Nephron progenitor cell (in vitro differentiated cells): ENCODE data around the gene GEMIN8.

Experiments used
- DNase-seq: peaks from one replicate; pipeline ENCODE4 v3.0.0; 2021
- H3K27ac Mint-ChIP-seq: 2 replicates; pipeline ENCODE4 v1.8.0; 2021; ENCODE audit warnings: mild to moderate bottlenecking, moderate library complexity, mixed read lengths
- H3K27me3 Mint-ChIP-seq: 2 replicates; pipeline ENCODE4 v1.8.0; 2021; ENCODE audit warnings: mild to moderate bottlenecking, low read depth, mixed read lengths; ENCODE audit not compliant: poor library complexity
- H3K36me3 Mint-ChIP-seq: 2 replicates; pipeline ENCODE4 v1.8.0; 2021; ENCODE audit warnings: low read depth, mixed read lengths
- H3K4me1 Mint-ChIP-seq: 2 replicates; pipeline ENCODE4 v1.8.0; 2021; ENCODE audit warnings: mixed read lengths
- H3K4me3 Mint-ChIP-seq: 2 replicates; pipeline ENCODE4 v1.8.0; 2021; ENCODE audit warnings: mild to moderate bottlenecking, moderate library complexity, mixed read lengths
- H3K9me3 Mint-ChIP-seq: 2 replicates; pipeline ENCODE4 v1.8.0; 2021; ENCODE audit warnings: mild to moderate bottlenecking, moderate library complexity, mixed read lengths
- TF ChIP-seq, protein P1 (sequence below): fragments of 200-600 bp; sonication (generic); IDR thresholded peaks from 2 replicates; pipeline ENCODE4 v1.5.0; 2021; ENCODE audit warnings: antibody characterized with exemption

The GEMIN8 gene

DNA sequence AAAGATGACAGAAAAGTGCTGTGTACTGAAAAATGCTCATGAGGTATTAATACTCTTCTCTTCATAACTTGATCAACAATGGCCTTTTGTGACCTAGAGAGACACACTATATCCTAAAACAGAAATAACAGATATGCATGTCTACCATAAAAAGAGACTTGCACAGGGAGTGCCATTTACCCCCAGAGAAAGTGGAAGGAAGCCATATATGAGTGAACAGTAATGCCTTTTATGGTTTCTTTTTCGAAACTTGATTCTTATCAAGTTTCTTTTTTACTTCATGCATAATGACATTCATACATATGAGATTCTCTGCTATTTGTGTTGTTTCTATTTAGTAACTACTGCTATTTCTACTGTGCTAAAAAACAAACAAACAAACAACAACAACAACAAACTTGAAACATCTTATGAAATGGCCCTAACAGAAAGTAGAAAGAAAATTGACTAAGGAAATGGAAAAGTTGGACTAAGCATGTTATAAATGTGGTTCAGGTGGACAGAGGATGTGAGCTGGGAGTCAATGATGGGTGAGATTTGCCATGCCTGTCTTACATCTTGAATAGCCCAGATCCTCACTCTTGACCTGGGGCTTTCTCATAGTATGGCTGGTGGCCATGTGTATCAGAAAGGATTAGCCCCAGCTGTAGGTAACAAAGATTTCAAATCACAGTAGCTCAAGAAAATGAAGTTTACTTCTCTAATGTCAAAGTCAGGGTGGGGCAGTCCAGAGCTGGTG, 43.8 kb downstream of the GEMIN8 start:
- TF ChIP-seq, protein P1, sequence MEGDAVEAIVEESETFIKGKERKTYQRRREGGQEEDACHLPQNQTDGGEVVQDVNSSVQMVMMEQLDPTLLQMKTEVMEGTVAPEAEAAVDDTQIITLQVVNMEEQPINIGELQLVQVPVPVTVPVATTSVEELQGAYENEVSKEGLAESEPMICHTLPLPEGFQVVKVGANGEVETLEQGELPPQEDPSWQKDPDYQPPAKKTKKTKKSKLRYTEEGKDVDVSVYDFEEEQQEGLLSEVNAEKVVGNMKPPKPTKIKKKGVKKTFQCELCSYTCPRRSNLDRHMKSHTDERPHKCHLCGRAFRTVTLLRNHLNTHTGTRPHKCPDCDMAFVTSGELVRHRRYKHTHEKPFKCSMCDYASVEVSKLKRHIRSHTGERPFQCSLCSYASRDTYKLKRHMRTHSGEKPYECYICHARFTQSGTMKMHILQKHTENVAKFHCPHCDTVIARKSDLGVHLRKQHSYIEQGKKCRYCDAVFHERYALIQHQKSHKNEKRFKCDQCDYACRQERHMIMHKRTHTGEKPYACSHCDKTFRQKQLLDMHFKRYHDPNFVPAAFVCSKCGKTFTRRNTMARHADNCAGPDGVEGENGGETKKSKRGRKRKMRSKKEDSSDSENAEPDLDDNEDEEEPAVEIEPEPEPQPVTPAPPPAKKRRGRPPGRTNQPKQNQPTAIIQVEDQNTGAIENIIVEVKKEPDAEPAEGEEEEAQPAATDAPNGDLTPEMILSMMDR = no peak
- H3K27me3 Mint-ChIP-seq = peaks cover 6% of the 10 kb centered on the region
- H3K4me3 Mint-ChIP-seq = no peak overlapping the region
- H3K36me3 Mint-ChIP-seq = no peaks in the 10 kb centered on the region
- no peak for DNase-seq
- peaks cover 45% of the 10 kb centered on the region for H3K9me3 Mint-ChIP-seq
- H3K27ac Mint-ChIP-seq = no peak overlapping the region
- no peaks in the 10 kb centered on the region for H3K4me1 Mint-ChIP-seq

DNA sequence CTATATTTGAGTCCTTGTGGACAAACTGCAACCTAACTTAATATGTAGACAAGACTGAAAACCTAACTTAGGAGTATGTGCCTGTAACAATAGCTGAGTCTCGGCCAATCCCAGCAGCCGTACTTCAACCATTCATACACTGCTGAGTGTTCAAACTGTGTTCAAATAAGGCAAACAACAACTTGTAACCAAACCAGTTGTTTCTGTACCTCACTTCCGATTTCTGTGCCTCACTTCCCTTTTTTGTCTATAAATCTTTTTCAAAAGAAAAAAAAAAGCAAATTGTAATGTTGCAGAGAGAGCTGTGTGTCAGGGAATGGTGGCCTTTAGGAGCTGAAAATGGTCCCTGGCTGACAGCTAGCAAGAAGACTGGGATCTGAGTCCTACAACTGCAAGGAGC, 46.0 kb downstream of the GEMIN8 start:
- peaks cover 49% of the 10 kb centered on the region for H3K9me3 Mint-ChIP-seq
- H3K4me3 Mint-ChIP-seq = no peak overlapping the region
- no peaks in the 10 kb centered on the region for H3K36me3 Mint-ChIP-seq
- H3K27me3 Mint-ChIP-seq = peaks cover 4% of the 10 kb centered on the region
- TF ChIP-seq, protein P1 = no peak
- H3K4me1 Mint-ChIP-seq = no peaks in the 10 kb centered on the region
- no peak for DNase-seq
- no peak overlapping the region for H3K27ac Mint-ChIP-seq

DNA sequence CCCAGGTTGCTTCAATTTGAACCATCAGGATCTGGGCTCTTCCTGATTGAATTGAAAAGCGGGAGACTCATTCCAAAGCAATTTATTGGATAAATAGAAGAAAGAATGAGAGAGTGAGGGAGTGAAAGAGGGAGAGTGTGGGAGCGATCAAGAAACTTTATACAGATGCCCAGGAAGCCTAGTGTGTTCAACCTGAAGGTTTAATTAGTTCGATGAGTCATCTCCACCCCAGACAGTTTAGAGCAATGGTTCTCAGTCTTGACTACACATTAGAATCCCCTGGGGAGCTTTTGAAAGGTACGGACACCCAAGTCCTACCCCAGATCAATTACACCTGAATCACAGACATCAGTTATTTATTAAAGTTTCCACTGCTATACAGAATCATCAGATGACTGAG, 61.5 kb downstream of the GEMIN8 start:
- no peak overlapping the region for H3K27ac Mint-ChIP-seq
- H3K4me3 Mint-ChIP-seq = no peak overlapping the region
- H3K36me3 Mint-ChIP-seq = no peaks in the 10 kb centered on the region
- H3K9me3 Mint-ChIP-seq = peaks cover 42% of the 10 kb centered on the region
- DNase-seq = no peak
- peaks cover 2% of the 10 kb centered on the region for H3K27me3 Mint-ChIP-seq
- TF ChIP-seq, protein P1 = no peak
- no peaks in the 10 kb centered on the region for H3K4me1 Mint-ChIP-seq

DNA sequence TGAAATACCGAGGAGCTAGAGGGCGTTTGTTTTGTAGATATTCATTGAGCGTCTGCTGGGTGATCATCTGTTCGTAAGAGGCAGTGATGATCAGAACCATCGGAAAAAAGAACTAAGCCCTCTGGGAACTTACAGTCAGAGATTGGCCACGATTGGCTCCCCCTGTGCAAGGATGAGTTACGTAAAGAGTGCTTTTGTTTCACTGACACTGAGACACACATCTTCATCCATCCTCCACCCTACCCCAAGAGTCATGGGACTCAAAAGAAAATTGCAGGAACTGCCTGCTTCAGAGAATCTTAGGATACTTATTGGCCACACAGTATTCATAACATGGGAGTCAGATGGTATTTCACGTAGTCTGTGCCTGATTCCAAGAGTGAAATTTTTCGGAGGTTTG, 62.1 kb downstream of the GEMIN8 start:
- peaks cover 2% of the 10 kb centered on the region for H3K27me3 Mint-ChIP-seq
- H3K27ac Mint-ChIP-seq = no peak overlapping the region
- peaks cover 40% of the 10 kb centered on the region for H3K9me3 Mint-ChIP-seq
- no peak for DNase-seq
- H3K4me1 Mint-ChIP-seq = no peaks in the 10 kb centered on the region
- no peaks in the 10 kb centered on the region for H3K36me3 Mint-ChIP-seq
- TF ChIP-seq, protein P1 = no peak
- H3K4me3 Mint-ChIP-seq = no peak overlapping the region

DNA sequence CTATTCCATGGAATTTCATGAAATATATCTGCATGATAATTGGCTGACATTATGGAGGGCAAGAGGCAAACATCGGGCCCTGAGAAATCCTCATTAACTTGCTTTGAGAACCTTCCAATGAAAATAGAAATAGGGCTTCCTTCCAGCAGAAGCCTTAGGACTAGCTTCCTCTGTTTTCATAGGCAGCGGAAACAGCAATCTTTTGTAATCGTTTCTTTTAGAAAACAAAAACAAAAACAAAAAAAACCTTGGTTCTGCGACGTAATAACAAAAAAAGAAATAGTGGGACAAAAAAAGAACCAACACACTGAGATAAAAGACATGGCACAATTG, 62.9 kb downstream of the GEMIN8 start:
- no peak overlapping the region for H3K4me3 Mint-ChIP-seq
- peaks cover 32% of the 10 kb centered on the region for H3K9me3 Mint-ChIP-seq
- H3K4me1 Mint-ChIP-seq = no peaks in the 10 kb centered on the region
- no peak for DNase-seq
- no peak overlapping the region for H3K27ac Mint-ChIP-seq
- TF ChIP-seq, protein P1 = no peak
- peaks cover 2% of the 10 kb centered on the region for H3K27me3 Mint-ChIP-seq
- no peaks in the 10 kb centered on the region for H3K36me3 Mint-ChIP-seq

DNA sequence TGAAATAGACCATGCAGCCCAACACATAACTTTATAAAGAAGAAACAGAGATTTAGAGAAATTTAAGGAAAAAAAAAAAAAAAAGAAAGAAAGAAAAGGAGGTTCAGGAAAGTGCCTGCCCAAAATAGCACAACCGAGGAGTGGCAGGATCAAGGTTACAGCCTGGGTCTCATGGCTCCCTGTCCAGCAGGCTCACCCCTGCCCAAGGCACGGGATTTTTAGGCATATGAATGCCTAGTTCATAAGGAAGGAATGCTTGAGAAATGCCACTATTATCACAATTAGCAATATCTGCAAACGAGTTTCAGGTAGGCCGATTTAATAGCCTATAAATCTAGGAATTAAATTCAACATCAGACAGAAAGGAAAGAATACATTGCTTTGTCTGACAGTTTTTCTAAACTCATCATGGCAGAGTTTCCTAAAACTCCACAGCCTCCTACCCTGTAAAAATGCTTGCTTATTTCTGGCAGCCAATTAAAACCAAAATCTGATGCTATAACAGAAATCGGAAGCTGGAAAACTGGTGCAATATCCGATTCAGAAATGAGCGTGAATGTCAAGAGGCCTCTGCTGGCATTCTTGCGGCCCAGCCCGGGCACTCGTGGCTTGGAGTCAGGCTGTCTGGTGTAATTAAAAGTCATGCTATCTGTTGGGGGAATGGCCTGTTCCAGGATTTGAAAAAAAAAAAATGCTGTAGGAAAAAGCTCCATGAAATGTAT, 63.5 kb downstream of the GEMIN8 start:
- DNase-seq = no peak
- no peak overlapping the region for H3K27ac Mint-ChIP-seq
- peaks cover 32% of the 10 kb centered on the region for H3K9me3 Mint-ChIP-seq
- TF ChIP-seq, protein P1 = no peak
- H3K4me1 Mint-ChIP-seq = no peaks in the 10 kb centered on the region
- H3K36me3 Mint-ChIP-seq = no peaks in the 10 kb centered on the region
- no peak overlapping the region for H3K4me3 Mint-ChIP-seq
- H3K27me3 Mint-ChIP-seq = peaks cover 2% of the 10 kb centered on the region
